Smooth muscle cell (in vitro differentiated cells): Measurements from ENCODE around the gene FFAR3. TPM values are rescaled to one million over a fixed set of nuclear protein-coding genes. Genes with fewer than 3 reads are reported as not detected.

ENCODE experiments used
- DNase-seq: peaks from one replicate; lab custom pipeline; 2025; ENCODE audit not compliant: unreplicated experiment; lab: John Stamatoyannopoulos, UW
- H2AFZ ChIP-seq: fragments of 200-600 bp; sonication (generic); 2 replicates; pipeline ENCODE4 v1.6.0; 2016; ENCODE audit warnings: antibody characterized with exemption, low read depth, mild to moderate bottlenecking
- H3F3A ChIP-seq: fragments of 200-600 bp; sonication (generic); 2 replicates; pipeline ENCODE4 v1.6.0; 2017; ENCODE audit warnings: antibody characterized with exemption, low read depth
- H3K27ac ChIP-seq: fragments of 200-600 bp; sonication (generic); 2 replicates; pipeline ENCODE4 v1.5.1; 2016; ENCODE audit warnings: low read depth, mild to moderate bottlenecking
- H3K27me3 ChIP-seq: fragments of 200-600 bp; sonication (generic); 2 replicates; pipeline ENCODE4 v1.6.1; 2016; ENCODE audit warnings: low read depth, mild to moderate bottlenecking
- H3K36me3 ChIP-seq: fragments of 200-600 bp; sonication (generic); 2 replicates; pipeline ENCODE4 v1.5.1; 2016; ENCODE audit warnings: low read depth
- H3K4me1 ChIP-seq: fragments of 200-600 bp; sonication (generic); 2 replicates; pipeline ENCODE4 v1.5.1; 2016; ENCODE audit warnings: low read depth
- H3K4me2 ChIP-seq: fragments of 200-600 bp; sonication (generic); 2 replicates; pipeline ENCODE4 v1.6.0; 2016; ENCODE audit warnings: mild to moderate bottlenecking
- H3K4me3 ChIP-seq: fragments of 200-600 bp; sonication (generic); 2 replicates; pipeline ENCODE4 v1.5.1; 2016; ENCODE audit warnings: mild to moderate bottlenecking
- H3K79me2 ChIP-seq: fragments of 200-600 bp; sonication (generic); 2 replicates; pipeline ENCODE4 v1.6.0; 2016; ENCODE audit warnings: low read depth, mild to moderate bottlenecking
- H3K9ac ChIP-seq: fragments of 200-600 bp; sonication (generic); 2 replicates; pipeline ENCODE4 v1.6.0; 2016; ENCODE audit warnings: low read depth
- H3K9me3 ChIP-seq: fragments of 200-600 bp; sonication (generic); replicated peaks from 2 replicates; pipeline ENCODE4 v1.5.1; 2016; ENCODE audit warnings: low read depth
- H4K20me1 ChIP-seq: fragments of 200-600 bp; sonication (generic); 2 replicates; pipeline ENCODE4 v1.6.0; 2016; ENCODE audit warnings: low read depth
- WGBS: methylation state at CpG from one replicate; pipeline ENCODE4 v1.1.7; 2016; ENCODE audit warnings: low lambda C conversion rate; 5-methylcytosine and 5-hydroxymethylcytosine counted together
- polyA plus RNA-seq: library from polyadenylated mRNA; unstranded; fragments of >200 nt; fragmentation: Nextera tagmentation; extraction: Ambion mirVana; gene quantifications from 2 replicates; pipeline ENCODE4 v1.2.1, GENCODE V29; 2016
- total RNA-seq: library from RNA; depleted of rRNA; stranded (reverse); fragments of >200 nt; gene quantifications from 2 replicates; pipeline ENCODE4 v1.2.3, GENCODE V29; 2014
- TF ChIP-seq, protein P1 (sequence below): fragments of 200-600 bp; sonication (generic); IDR thresholded peaks from 2 replicates; pipeline ENCODE4 v1.5.1; 2017; ENCODE audit warnings: borderline replicate concordance, mild to moderate bottlenecking, antibody characterized with exemption; ENCODE audit not compliant: insufficient read depth, poor library complexity, severe bottlenecking

Gene FFAR3
- total and polyA plus RNA-seq, 2 experiments from 2014 or later: not detected

DNA sequence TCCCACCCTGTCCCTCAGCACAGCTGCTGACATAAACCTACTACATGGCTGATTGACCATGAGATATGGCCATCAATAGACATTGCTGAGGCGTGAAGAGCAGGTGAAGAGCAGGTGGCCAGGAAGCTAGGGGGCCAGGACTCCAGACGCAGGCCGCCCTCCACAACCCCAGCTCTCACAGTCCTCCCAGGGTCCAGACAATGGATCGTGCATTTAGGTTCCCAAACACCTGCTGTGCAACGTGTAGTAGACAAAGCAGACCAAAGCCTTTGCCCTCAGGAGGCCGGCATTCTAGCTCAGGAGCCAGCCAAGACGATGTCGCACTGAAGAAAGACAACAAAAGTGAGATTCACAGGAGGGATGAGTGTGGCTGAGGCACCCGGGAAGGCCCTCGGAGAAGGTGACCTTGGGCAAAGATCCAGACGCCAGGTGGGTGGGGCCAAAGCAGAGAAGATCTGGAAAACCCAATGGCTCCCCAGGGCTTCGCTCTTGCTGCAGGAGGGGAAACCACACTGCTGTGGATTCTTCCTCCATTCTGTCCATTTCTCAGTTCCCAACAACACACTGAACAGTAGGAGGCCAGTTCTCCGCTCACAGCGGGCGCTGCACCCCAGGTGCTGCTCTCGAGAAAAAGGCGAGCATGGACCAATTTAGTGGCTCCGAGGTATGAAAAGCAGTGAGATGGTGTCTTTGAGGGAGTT, 9.2 kb upstream of the FFAR3 start:
- Histone ChIP-seq H3K27me3 (no peaks in the 10 kb centered on the region), H3F3A (no peaks in the 10 kb centered on the region), H4K20me1 (no peaks in the 10 kb centered on the region), H3K79me2 (no peaks in the 10 kb centered on the region), H2AFZ (no peak overlapping the region), H3K4me1 (no peaks in the 10 kb centered on the region), H3K27ac (no peak overlapping the region), H3K36me3 (no peaks in the 10 kb centered on the region), H3K4me2 (no peak overlapping the region), H3K9me3 (no peaks in the 10 kb centered on the region), H3K9ac (no peak overlapping the region), H3K4me3 (no peak overlapping the region)
- TF ChIP-seq, protein P1, sequence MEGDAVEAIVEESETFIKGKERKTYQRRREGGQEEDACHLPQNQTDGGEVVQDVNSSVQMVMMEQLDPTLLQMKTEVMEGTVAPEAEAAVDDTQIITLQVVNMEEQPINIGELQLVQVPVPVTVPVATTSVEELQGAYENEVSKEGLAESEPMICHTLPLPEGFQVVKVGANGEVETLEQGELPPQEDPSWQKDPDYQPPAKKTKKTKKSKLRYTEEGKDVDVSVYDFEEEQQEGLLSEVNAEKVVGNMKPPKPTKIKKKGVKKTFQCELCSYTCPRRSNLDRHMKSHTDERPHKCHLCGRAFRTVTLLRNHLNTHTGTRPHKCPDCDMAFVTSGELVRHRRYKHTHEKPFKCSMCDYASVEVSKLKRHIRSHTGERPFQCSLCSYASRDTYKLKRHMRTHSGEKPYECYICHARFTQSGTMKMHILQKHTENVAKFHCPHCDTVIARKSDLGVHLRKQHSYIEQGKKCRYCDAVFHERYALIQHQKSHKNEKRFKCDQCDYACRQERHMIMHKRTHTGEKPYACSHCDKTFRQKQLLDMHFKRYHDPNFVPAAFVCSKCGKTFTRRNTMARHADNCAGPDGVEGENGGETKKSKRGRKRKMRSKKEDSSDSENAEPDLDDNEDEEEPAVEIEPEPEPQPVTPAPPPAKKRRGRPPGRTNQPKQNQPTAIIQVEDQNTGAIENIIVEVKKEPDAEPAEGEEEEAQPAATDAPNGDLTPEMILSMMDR: no peak
- WGBS: 89% methylated on average over 18 of the region's 18 CpGs
- DNase-seq: no peak

DNA sequence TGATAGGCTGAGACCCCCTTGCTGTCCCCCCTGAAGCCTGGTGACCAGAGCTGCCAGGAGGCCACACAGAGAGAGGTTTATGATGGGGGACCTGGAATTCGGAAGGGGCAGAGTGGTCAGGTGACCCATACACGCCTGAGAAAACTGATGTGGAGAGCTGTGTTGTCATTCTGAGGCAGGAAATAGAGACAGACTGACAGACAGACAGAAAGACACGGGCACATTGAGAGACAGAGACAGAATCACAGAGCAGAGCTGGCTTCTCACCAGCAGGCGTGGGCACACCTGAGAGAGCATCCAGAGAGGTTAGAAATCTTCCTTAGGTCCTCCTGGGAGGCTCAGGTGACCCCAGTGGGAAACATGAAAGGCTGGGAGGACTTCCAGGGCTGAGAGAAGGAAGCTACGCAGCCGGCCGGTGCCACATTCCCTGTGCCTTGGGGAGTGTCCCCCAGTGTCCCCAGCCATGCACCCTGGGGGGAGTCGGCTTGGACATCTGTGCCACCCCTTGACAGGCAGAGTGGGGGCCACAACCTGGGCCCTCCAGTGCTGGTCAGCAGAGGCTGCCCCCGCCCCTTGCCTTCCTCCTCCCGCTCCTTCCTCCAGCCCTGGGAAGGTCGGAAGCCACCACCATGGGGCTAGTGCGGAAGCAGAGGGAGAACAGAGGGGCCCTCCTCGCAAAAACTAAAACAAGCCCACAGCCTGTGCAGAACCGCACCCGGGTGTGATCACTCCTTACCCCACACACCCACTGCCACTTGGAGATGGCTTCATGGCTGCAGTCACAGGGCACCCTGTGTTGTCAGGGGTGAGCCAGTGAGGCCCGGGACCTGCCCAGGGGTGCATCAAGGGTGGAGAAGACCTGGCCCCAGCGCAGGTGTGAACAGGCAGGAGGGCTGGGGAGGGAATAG, 8.4 kb upstream of the FFAR3 start:
- Histone ChIP-seq H3K9me3 (no peaks in the 10 kb centered on the region), H2AFZ (no peak overlapping the region), H3K4me2 (no peak overlapping the region), H3K27ac (no peak overlapping the region), H3K36me3 (no peaks in the 10 kb centered on the region), H3K79me2 (no peaks in the 10 kb centered on the region), H3K9ac (no peak overlapping the region), H3K4me1 (no peaks in the 10 kb centered on the region), H4K20me1 (no peaks in the 10 kb centered on the region), H3F3A (no peaks in the 10 kb centered on the region), H3K4me3 (no peak overlapping the region), H3K27me3 (no peaks in the 10 kb centered on the region)
- TF ChIP-seq, protein P1: no peak
- no peak for DNase-seq
- WGBS: 90% methylated on average over 9 of the region's 17 CpGs

DNA sequence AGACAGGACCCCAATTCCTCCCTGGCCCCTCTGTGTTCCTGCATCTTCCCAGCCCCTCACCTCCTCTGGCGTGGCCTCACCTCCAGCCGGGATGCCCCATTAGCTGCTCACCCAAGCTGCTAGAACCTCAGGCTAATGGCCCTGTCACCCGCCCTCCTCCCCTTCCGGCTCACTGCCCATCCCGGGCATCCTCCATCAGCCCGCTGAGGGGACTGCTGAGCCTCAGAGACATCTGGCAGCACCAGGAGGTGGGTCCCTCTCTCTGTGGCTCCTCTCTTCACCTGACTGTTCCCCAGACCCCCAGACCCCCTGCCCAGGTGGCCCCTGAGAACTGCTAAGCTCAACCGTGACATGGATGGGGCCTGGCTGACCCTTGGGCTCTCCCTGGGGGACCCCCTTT, 7.7 kb upstream of the FFAR3 start:
- H3K79me2 ChIP-seq: no peaks in the 10 kb centered on the region
- H3K4me1 ChIP-seq: no peaks in the 10 kb centered on the region
- no peaks in the 10 kb centered on the region for H3K27me3 ChIP-seq
- no peak for DNase-seq
- H4K20me1 ChIP-seq: no peaks in the 10 kb centered on the region
- H3F3A ChIP-seq: no peaks in the 10 kb centered on the region
- H3K9me3 ChIP-seq: no peaks in the 10 kb centered on the region
- H3K4me2 ChIP-seq: no peak overlapping the region
- H3K9ac ChIP-seq: no peak overlapping the region
- TF ChIP-seq, protein P1: no peak
- 95% methylated on average over 7 of the region's 7 CpGs for WGBS
- no peak overlapping the region for H3K27ac ChIP-seq
- H3K36me3 ChIP-seq: no peaks in the 10 kb centered on the region
- H2AFZ ChIP-seq: no peak overlapping the region
- H3K4me3 ChIP-seq: no peak overlapping the region
